ENCODE results near the gene RTN4IP1. TPM values are rescaled to one million over a fixed set of nuclear protein-coding genes. Genes with fewer than 3 reads are reported as not detected.

Gene RTN4IP1
- polyA plus RNA-seq, 1 donor from 2014 or later = 8.5 TPM

GRCh38 chr6:106538145-106538544, 91.2 kb downstream of the RTN4IP1 start:
- Histone ChIP-seq H3F3A (ENCODE audit: insufficient read depth, low read length, poor library complexity, severe bottlenecking) (no peaks in the 10 kb centered on the region), H3K9me3 (ENCODE audit: low read length) (no peaks in the 10 kb centered on the region), H3K27me3 (ENCODE audit: insufficient read depth, low read depth, low read length) (no peaks in the 10 kb centered on the region), H2AFZ (ENCODE audit: low read depth, low read length) (no peak overlapping the region), H3K79me2 (replicated peaks; ENCODE audit: insufficient read depth, low read length) (no peaks in the 10 kb centered on the region), H3K4me2 (ENCODE audit: low read length) (no peak overlapping the region), H3K27ac (ENCODE audit: low read length) (no peak overlapping the region), H3K9ac (ENCODE audit: low read length) (no peak overlapping the region), H3K4me3 (ENCODE audit: low read length) (no peak overlapping the region), H4K20me1 (ENCODE audit: insufficient read depth) (no peaks in the 10 kb centered on the region), H3K9me2 (ENCODE audit: insufficient read depth, low read length) (no peaks in the 10 kb centered on the region), H3K36me3 (ENCODE audit: insufficient read depth, low read length) (no peaks in the 10 kb centered on the region)
- TF ChIP-seq, protein P1, sequence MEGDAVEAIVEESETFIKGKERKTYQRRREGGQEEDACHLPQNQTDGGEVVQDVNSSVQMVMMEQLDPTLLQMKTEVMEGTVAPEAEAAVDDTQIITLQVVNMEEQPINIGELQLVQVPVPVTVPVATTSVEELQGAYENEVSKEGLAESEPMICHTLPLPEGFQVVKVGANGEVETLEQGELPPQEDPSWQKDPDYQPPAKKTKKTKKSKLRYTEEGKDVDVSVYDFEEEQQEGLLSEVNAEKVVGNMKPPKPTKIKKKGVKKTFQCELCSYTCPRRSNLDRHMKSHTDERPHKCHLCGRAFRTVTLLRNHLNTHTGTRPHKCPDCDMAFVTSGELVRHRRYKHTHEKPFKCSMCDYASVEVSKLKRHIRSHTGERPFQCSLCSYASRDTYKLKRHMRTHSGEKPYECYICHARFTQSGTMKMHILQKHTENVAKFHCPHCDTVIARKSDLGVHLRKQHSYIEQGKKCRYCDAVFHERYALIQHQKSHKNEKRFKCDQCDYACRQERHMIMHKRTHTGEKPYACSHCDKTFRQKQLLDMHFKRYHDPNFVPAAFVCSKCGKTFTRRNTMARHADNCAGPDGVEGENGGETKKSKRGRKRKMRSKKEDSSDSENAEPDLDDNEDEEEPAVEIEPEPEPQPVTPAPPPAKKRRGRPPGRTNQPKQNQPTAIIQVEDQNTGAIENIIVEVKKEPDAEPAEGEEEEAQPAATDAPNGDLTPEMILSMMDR (IDR thresholded peaks at IDR 0.05; ENCODE audit: poor library complexity, severe bottlenecking) = no peak
- TF ChIP-seq RAD21 (conservative IDR thresholded peaks at IDR 0.05) (no peak), TAF1 (IDR thresholded peaks at IDR 0.05; ENCODE audit: low read depth) (no peak), EZH2 (IDR thresholded peaks at IDR 0.05; ENCODE audit: borderline replicate concordance, insufficient read depth, low read length, poor library complexity, severe bottlenecking) (no peak), REST (IDR thresholded peaks at IDR 0.05; ENCODE audit: borderline replicate concordance) (no peak), SMC3 (conservative IDR thresholded peaks at IDR 0.05; ENCODE audit: poor library complexity) (no peak), MXI1 (conservative IDR thresholded peaks at IDR 0.05; ENCODE audit: poor library complexity, severe bottlenecking) (no peak), POLR2AphosphoS5 (IDR thresholded peaks at IDR 0.05) (no peak), EP300 (conservative IDR thresholded peaks at IDR 0.05; ENCODE audit: poor library complexity, severe bottlenecking) (no peak)

GRCh38 chr6:106537662-106538061, 91.6 kb downstream of the RTN4IP1 start:
- H3K9me3 ChIP-seq (ENCODE audit: low read length) = no peaks in the 10 kb centered on the region
- H3K36me3 ChIP-seq (ENCODE audit: insufficient read depth, low read length) = no peaks in the 10 kb centered on the region
- no peaks in the 10 kb centered on the region for H3K9me2 ChIP-seq (ENCODE audit: insufficient read depth, low read length)
- H2AFZ ChIP-seq (ENCODE audit: low read depth, low read length) = no peak overlapping the region
- H3K27me3 ChIP-seq (ENCODE audit: insufficient read depth, low read depth, low read length) = no peaks in the 10 kb centered on the region
- no peak overlapping the region for H3K4me3 ChIP-seq (ENCODE audit: low read length)
- H3K79me2 ChIP-seq (replicated peaks; ENCODE audit: insufficient read depth, low read length) = no peaks in the 10 kb centered on the region
- no peak overlapping the region for H3K27ac ChIP-seq (ENCODE audit: low read length)
- TF ChIP-seq TAF1 (IDR thresholded peaks at IDR 0.05; ENCODE audit: low read depth) = no peak
- no peak for TF ChIP-seq REST (IDR thresholded peaks at IDR 0.05; ENCODE audit: borderline replicate concordance)
- no peak for TF ChIP-seq POLR2AphosphoS5 (IDR thresholded peaks at IDR 0.05)
- no peak for TF ChIP-seq MXI1 (conservative IDR thresholded peaks at IDR 0.05; ENCODE audit: poor library complexity, severe bottlenecking)
- TF ChIP-seq EZH2 (IDR thresholded peaks at IDR 0.05; ENCODE audit: borderline replicate concordance, insufficient read depth, low read length, poor library complexity, severe bottlenecking) = no peak
- TF ChIP-seq RAD21 (conservative IDR thresholded peaks at IDR 0.05) = no peak
- TF ChIP-seq, protein P1 (IDR thresholded peaks at IDR 0.05; ENCODE audit: poor library complexity, severe bottlenecking) = no peak
- no peak for TF ChIP-seq SMC3 (conservative IDR thresholded peaks at IDR 0.05; ENCODE audit: poor library complexity)
- no peak for TF ChIP-seq EP300 (conservative IDR thresholded peaks at IDR 0.05; ENCODE audit: poor library complexity, severe bottlenecking)
- no peaks in the 10 kb centered on the region for H4K20me1 ChIP-seq (ENCODE audit: insufficient read depth)
- no peaks in the 10 kb centered on the region for H3F3A ChIP-seq (ENCODE audit: insufficient read depth, low read length, poor library complexity, severe bottlenecking)
- no peak overlapping the region for H3K9ac ChIP-seq (ENCODE audit: low read length)
- no peak overlapping the region for H3K4me2 ChIP-seq (ENCODE audit: low read length)
